Tibial nerve (tissue), 3 donors: Measurements from ENCODE around the gene BCS1L.

ENCODE experiments used
- POLR2A ChIP-seq, 2 donors: fragments of 450-650 bp; IDR thresholded peaks; one replicate each; pipeline ENCODE4 v1.6.1; 2017; ENCODE audit warnings: antibody characterized with exemption in 2 of 2, mild to moderate bottlenecking in 2 of 2, moderate library complexity in 2 of 2
- TF ChIP-seq, protein P1 (sequence below), 5 experiments: fragments of 200-600 bp in 3 of 5; fragments of 450-650 bp in 2 of 5; sonication (generic) in 3 of 5; IDR thresholded peaks; one replicate each; pipeline ENCODE4 v1.5.1; 2016 to 2019; ENCODE audit warnings: antibody characterized with exemption in 5 of 5, mild to moderate bottlenecking in 3 of 5, moderate library complexity in 2 of 5

GRCh38 chr2:218644721-218645120, 14.8 kb upstream of the BCS1L start:
- TF ChIP-seq, protein P1, sequence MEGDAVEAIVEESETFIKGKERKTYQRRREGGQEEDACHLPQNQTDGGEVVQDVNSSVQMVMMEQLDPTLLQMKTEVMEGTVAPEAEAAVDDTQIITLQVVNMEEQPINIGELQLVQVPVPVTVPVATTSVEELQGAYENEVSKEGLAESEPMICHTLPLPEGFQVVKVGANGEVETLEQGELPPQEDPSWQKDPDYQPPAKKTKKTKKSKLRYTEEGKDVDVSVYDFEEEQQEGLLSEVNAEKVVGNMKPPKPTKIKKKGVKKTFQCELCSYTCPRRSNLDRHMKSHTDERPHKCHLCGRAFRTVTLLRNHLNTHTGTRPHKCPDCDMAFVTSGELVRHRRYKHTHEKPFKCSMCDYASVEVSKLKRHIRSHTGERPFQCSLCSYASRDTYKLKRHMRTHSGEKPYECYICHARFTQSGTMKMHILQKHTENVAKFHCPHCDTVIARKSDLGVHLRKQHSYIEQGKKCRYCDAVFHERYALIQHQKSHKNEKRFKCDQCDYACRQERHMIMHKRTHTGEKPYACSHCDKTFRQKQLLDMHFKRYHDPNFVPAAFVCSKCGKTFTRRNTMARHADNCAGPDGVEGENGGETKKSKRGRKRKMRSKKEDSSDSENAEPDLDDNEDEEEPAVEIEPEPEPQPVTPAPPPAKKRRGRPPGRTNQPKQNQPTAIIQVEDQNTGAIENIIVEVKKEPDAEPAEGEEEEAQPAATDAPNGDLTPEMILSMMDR (IDR thresholded peaks at IDR 0.05) = no peak
- TF ChIP-seq POLR2A (IDR thresholded peaks at IDR 0.05) = no peak
